ENCODE measurements around the gene KCNIP1.
"Not testable (repeated sequence)": the region's sequence is repeated elsewhere in the genome, so short reads cannot be mapped to it uniquely, and the experiment has no call there.

GRCh38 chr5:170765868-170766267 is 262.0 kb downstream of the KCNIP1 start:
- TF ChIP-seq CTCF (IDR thresholded peaks at IDR 0.05 in 2 of 3, conservative IDR thresholded peaks at IDR 0.05 in 1 of 3; ENCODE audit: borderline replicate concordance in 1 of 3, insufficient read depth in 1 of 3, low read depth in 2 of 3, low read length in 2 of 3); ZNF274 (IDR thresholded peaks at IDR 0.05; ENCODE audit: low read depth, low read length); TCF7L2 (IDR thresholded peaks at IDR 0.05; ENCODE audit: borderline replicate concordance, extremely low read depth, insufficient read depth, insufficient read length); POLR2A (IDR thresholded peaks at IDR 0.05; ENCODE audit: borderline replicate concordance, extremely low read depth, insufficient read depth, insufficient read length); EZH2 (IDR thresholded peaks at IDR 0.05): not testable (repeated sequence)
